Esophagus (tissue), 2 donors: ENCODE measurements around the gene TRIM67. TPM values are rescaled to one million over a fixed set of nuclear protein-coding genes. Genes with fewer than 3 reads are reported as not detected.
"Not testable (repeated sequence)": the region's sequence is repeated elsewhere in the genome, so short reads cannot be mapped to it uniquely, and the experiment has no call there.

Experiments used
- H3K27ac ChIP-seq, 2 donors: one replicate each; pipeline ENCODE4 v1.5.1; 2013; ENCODE audit warnings: low read depth in 2 of 2, mild to moderate bottlenecking in 2 of 2, inconsistent platforms in 1 of 2, low read length in 1 of 2, moderate library complexity in 1 of 2
- H3K27me3 ChIP-seq, 2 donors: one replicate each; pipeline ENCODE4 v1.6.1; 2013; ENCODE audit warnings: low read length in 2 of 2, control low read depth in 1 of 2, mild to moderate bottlenecking in 1 of 2; ENCODE audit not compliant: insufficient read depth in 2 of 2, control insufficient read depth in 1 of 2
- H3K36me3 ChIP-seq, 2 donors: one replicate each; pipeline ENCODE4 v1.6.1; 2013; ENCODE audit warnings: low read length in 1 of 2; ENCODE audit not compliant: control insufficient read depth in 2 of 2, insufficient read depth in 2 of 2
- H3K4me1 ChIP-seq, 2 donors: one replicate each; pipeline ENCODE4 v1.6.1; 2013; ENCODE audit warnings: low read length in 1 of 2; ENCODE audit not compliant: control insufficient read depth in 2 of 2, insufficient read depth in 2 of 2
- H3K4me3 ChIP-seq, 2 donors: one replicate each; pipeline ENCODE4 v1.5.1; 2013; ENCODE audit warnings: low read length in 2 of 2, mild to moderate bottlenecking in 2 of 2, low read depth in 1 of 2, moderate library complexity in 1 of 2
- H3K9me3 ChIP-seq, 2 donors: one replicate each; pipeline ENCODE4 v1.6.1; 2013; ENCODE audit warnings: mild to moderate bottlenecking in 2 of 2, low read depth in 1 of 2, low read length in 1 of 2, moderate library complexity in 1 of 2; ENCODE audit not compliant: control insufficient read depth in 2 of 2, insufficient read depth in 1 of 2
- WGBS, 2 donors: extraction: QIAGEN DNeasy Blood & Tissue Kit; methylation state at CpG; one replicate each; pipeline ENCODE4 v1.1.7; 2013; 5-methylcytosine and 5-hydroxymethylcytosine counted together
- polyA plus RNA-seq, 2 donors: library from polyadenylated mRNA; stranded (reverse); fragments of 200-250 nt; gene quantifications; one replicate each; pipeline ENCODE4 v1.2.3, GENCODE V29; 2013
- donor health status: healthy with polysubstance abuse.
- donor health status: Bipolar disorder and iron deficiency.

Gene TRIM67
- polyA plus RNA-seq, 2 donors = under 0.01 TPM; not detected in 1

DNA sequence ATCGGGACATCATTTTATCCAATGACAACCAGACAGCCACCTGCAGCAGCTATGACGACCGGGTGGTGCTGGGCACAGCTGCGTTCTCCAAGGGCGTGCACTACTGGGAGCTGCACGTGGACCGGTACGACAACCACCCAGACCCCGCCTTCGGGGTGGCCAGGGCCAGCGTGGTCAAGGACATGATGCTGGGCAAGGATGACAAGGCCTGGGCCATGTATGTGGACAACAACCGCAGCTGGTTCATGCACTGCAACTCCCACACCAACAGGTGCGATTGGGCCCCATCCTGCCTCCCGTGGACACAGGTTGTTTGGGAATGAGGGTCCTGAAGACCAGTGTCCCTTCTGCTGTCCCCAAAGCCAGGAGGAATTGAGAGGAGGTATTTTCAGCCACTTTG lies 47.1 kb downstream of the TRIM67 start:
- Histone ChIP-seq H3K9me3 (no peaks in the 10 kb centered on the region), H3K4me3 (no peak overlapping the region), H3K27me3 (no peaks in the 10 kb centered on the region), H3K36me3 (no peaks in the 10 kb centered on the region), H3K27ac (no peak overlapping the region), H3K4me1 (no peaks in the 10 kb centered on the region)
- 91 to 94% methylated on average over 14 of the region's 14 CpGs for WGBS, 2 donors

DNA sequence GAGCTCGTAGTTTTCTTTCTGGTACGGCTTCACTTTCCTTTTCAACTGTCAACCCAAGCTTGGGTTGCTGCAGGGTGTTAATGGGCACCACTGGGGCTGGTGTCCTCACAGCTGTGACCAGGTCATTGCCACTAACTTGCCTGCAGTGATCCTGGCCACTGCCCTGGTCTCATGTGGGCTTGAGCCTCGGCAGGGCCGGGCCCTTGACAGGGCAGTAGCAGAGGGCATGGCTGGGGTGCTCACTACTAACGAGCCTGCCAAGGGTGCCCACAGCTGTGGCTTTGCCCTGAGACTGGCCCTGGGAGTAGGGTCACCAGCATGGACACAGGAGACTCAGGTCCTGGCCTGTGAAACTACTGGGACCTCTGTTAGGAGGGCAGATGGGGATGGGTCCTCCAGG lies 47.7 kb downstream of the TRIM67 start:
- H3K27me3 ChIP-seq = no peaks in the 10 kb centered on the region
- no peaks in the 10 kb centered on the region for H3K9me3 ChIP-seq
- no peak overlapping the region for H3K27ac ChIP-seq
- 90 to 93% methylated on average over 5 of the region's 5 CpGs for WGBS, 2 donors
- no peak overlapping the region for H3K4me3 ChIP-seq
- no peaks in the 10 kb centered on the region for H3K36me3 ChIP-seq
- no peaks in the 10 kb centered on the region for H3K4me1 ChIP-seq

DNA sequence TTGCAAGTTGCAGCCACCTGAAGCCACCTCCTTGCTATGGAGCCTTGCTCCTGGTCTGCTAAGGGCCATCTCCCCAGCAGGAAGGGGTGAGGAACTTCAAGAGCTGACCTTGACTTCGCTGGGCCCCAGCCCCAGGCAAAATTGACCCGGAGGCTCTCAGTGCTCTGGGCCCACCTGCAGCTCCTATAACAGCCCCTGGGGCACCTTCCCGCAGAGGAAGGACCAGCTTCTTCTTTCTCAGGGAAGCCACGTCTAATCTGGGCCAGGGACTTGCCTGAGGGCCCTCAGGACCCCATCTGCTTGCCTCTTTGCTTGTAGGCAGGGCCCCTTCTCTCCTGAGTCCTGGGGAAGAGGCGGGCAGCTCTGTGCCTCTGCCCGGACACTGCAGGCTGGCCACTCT lies 48.3 kb downstream of the TRIM67 start:
- WGBS, 2 donors = 82 to 88% methylated on average over 6 of the region's 6 CpGs
- Histone ChIP-seq H3K27me3 (no peaks in the 10 kb centered on the region), H3K9me3 (no peaks in the 10 kb centered on the region), H3K4me3 (no peak overlapping the region), H3K4me1 (no peaks in the 10 kb centered on the region), H3K36me3 (no peaks in the 10 kb centered on the region), H3K27ac (no peak overlapping the region)

DNA sequence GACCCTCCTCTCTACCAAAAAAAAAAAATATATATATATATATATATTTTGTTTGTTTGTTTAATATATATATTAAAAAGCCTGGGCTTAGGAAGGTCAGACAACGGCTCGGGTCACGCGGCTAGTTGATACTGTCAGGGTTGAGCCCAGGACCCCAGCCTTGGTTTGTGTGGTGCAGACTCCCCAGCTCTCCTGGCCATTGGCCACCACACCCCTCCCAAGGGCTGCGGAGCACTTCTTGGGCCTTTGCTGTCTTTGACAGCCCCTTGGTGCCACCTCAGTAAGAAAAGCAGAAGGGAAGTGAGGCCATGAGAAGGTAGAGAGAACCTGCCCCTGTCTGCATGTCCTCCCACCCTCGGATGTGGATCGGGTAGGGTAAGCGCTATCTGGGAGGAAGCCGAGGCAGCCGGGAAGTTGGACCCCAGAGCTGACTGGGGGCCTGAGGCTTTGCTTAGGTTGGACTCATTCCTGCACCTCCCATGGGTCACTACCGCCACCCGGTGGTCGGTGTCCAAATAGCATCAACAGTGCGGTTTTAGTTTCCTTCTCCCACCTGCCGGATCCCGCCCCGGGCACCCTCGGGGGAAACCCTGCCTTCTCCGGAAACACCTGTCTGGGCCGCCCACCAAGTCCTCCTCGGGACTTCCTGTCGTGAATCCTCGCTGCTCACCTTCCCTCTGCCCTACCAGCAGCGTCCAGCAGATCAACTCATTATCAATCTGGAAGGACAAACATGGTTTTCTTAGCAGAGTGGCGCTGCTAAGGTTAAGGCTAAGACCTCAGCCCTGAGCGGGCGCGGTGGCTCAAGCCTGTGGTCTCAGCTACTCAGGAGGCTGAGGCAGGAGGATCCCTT lies 49.4 kb downstream of the TRIM67 start:
- Histone ChIP-seq H3K4me3 (peak overlapping the region; percentile 33 to 46), H3K4me1 (no peaks in the 10 kb centered on the region), H3K27ac (no peak overlapping the region), H3K9me3 (no peaks in the 10 kb centered on the region), H3K36me3 (no peaks in the 10 kb centered on the region), H3K27me3 (no peaks in the 10 kb centered on the region)
- WGBS, 2 donors = 17 to 19% methylated on average over 28 of the region's 28 CpGs

DNA sequence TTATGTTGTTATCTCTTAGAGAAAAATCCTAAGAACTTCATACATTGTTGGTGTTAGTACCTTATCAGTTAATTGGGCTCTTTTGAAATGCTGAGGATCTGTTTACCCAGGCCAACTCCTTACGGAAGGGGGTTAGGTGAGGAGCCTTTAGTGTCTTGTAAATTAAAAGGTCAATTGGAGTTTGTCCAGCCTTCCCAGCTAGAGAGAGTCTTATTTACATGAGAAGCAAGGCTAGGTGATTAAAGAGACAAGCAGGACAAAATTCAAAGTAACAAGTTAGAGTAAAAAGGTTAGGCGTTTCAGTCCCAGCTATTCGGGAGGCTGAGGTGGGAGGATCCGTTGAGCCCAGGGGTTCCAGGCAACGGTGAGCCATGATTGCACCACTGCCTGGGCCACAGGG lies 50.4 kb downstream of the TRIM67 start:
- not testable (repeated sequence) for H3K27me3 ChIP-seq, H3K27ac ChIP-seq, H3K9me3 ChIP-seq, H3K4me3 ChIP-seq, H3K4me1 ChIP-seq, H3K36me3 ChIP-seq
- 69 to 81% methylated on average over 5 of the region's 5 CpGs for WGBS, 2 donors

DNA sequence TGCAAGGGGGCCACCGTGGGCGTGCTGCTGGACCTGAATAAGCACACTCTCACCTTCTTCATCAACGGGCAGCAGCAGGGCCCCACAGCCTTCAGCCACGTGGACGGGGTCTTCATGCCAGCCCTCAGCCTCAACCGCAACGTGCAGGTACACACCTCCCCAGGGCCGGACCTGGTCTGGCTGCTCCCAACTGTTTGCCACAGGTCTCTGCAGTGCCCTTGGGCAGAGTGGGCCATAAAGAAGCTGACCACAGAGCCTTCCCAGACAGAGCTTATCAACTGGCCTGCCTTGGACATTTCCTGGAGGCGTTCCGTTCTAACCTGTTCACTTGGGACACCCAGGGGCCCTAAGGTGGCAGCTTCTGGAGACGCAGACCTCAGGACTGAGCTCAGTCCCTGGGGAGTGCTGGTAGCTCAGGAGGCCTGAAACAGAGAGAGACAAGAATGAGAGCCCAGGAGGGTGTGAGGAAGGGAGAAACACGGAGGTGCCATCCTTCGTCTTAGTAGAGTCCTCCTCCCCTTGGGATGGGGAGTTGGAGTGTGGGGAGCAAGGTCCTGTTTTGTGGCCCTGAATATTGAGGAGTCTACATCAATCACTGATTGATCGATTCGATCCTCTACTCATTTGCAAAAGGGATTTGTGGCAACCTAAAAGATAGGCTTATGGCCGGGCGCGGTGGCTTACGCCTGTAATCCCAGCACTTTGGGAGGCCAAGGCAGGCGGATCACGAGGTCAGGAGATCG lies 52.1 kb downstream of the TRIM67 start:
- Histone ChIP-seq H3K27me3 (no peaks in the 10 kb centered on the region), H3K4me3 (no peak overlapping the region), H3K9me3 (no peaks in the 10 kb centered on the region), H3K4me1 (peaks cover 0 to 4% of the 10 kb centered on the region in 2 donors), H3K27ac (no peak overlapping the region), H3K36me3 (no peaks in the 10 kb centered on the region)
- 94% methylated on average over 22 of the region's 22 CpGs for WGBS, 2 donors

DNA sequence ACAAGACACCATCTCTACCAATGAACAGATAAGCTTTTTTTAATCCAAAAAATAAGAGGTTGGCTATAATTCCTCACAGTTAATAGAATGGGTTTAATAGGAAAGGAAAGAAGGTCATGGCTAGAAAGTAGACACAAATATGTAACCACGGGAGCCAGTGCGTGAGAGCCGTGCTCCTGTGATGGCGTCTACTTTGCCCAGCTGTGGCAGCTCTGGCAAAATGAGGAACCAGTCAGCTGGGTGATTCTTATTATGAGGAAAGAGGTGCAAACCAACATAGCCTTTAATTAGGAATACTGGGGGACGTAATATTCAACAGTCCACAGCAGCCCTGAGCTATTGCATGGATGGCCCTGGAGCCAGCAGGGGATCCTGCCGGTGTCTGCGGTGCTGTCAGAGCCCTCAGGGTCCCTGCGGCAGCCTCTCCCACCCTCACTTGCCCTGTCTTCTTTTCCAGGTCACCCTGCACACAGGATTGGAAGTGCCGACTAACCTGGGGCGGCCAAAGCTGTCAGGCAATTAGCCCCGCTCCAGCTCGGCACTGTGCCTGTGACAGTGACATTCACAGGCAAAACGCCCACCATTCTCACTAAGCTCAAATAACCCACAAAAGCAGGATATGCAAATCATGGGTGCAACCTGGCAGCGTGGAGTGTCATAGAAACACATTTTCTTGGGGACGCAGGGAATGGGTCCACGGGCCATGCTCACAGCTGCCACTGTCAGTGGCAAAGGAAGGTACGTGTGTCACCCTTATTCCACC lies 53.2 kb downstream of the TRIM67 start:
- Histone ChIP-seq H3K36me3 (no peaks in the 10 kb centered on the region), H3K27me3 (no peaks in the 10 kb centered on the region), H3K4me3 (no peak overlapping the region), H3K4me1 (peaks cover 0 to 4% of the 10 kb centered on the region in 2 donors), H3K9me3 (no peaks in the 10 kb centered on the region), H3K27ac (no peak overlapping the region)
- 76 to 79% methylated on average over 17 of the region's 17 CpGs for WGBS, 2 donors

DNA sequence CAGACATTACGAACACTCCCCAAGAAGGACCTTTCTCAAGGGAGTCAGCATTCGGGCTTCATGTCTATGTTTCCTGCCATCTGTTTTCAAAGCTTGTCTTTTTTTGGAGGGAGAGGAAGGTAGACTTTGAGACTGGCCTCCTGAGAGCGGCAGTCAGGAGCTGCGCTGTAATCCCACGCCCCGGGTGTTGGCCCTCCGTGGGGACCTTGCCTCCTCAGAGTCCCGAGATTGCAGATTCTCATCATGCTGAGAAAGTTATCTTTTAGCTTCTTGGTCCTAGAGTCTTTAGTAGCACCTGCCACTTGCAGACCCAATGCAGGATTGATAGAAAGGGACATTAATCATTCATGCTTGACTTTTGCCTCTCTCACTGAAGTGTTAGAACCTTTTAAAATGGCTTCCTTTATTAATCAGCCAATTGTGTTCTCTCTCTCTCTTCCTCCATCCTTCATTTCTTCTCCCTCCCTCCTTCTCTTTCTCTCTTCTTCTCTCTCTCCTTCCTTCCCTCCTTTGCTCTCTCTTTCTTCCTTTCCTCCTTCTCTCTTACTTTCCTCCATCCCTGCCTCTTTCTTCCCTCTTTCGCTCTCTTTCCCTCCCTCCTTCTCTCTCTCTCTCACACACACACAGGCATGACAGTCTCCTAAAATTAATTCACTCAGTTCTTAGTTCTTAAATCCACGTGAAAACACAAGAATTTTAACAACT lies 54.0 kb downstream of the TRIM67 start:
- 74 to 82% methylated on average over 10 of the region's 10 CpGs for WGBS, 2 donors
- no peaks in the 10 kb centered on the region for H3K36me3 ChIP-seq
- H3K4me3 ChIP-seq = no peak overlapping the region
- no peak overlapping the region for H3K27ac ChIP-seq
- no peaks in the 10 kb centered on the region for H3K27me3 ChIP-seq
- no peaks in the 10 kb centered on the region for H3K9me3 ChIP-seq
- H3K4me1 ChIP-seq = peaks cover 0 to 7% of the 10 kb centered on the region in 2 donors

DNA sequence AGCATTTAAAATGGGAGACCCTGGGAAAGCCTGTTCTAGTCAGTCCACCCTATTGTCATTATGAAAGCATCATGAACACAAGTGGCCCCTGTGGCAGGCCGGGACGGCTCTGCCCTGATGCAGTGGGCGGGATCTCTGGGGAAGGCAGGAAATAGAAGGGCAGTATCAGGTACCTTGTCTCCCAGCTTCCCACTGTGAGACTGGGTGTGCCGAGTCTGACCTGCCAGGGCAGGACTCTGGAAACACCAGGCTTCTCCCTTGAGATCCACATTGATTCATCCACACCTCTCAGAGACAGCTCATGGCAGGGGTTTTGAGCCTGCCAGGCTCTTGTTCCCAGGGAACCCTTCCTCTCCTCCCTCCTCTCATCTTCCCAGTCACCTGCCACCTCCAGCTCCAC lies 54.6 kb downstream of the TRIM67 start:
- H3K27me3 ChIP-seq = no peaks in the 10 kb centered on the region
- WGBS, 2 donors = 23 to 38% methylated on average over 4 of the region's 4 CpGs

More for the DNA sequence above, 54.6 kb downstream of the TRIM67 start:
- H3K27ac ChIP-seq = no peak overlapping the region
- H3K4me1 ChIP-seq = peaks cover 0 to 7% of the 10 kb centered on the region in 2 donors
- no peaks in the 10 kb centered on the region for H3K9me3 ChIP-seq
- no peak overlapping the region for H3K4me3 ChIP-seq
- H3K36me3 ChIP-seq = no peaks in the 10 kb centered on the region
